ENCODE measurements around the gene TAAR9.

DNA sequence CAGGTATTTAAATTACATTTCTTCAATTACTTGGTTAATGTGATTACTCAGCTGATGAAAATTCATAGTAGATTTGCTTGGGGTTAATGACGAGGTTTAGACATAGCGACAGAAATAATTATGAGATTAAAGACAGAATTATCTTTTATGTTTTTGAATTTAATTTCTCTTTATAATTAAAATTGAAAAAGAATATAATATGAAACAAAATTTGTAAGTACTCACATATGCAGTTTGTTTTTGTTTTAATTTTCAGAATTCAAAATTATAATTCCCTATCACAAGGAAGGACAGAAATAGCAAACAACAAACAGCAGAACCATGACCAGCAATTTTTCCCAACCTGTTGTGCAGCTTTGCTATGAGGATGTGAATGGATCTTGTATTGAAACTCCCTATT lies 14.3 kb downstream of the TAAR9 start, which contains the start of gene TAAR8:
- no peak for TF ChIP-seq POLR2A (IDR thresholded peaks at IDR 0.05; ENCODE audit: low read depth, low read length)
- TF ChIP-seq POU2F2 (IDR thresholded peaks at IDR 0.05; ENCODE audit: low read depth, low read length), result no peak
- no peak for TF ChIP-seq POLR2AphosphoS5 (IDR thresholded peaks at IDR 0.05; ENCODE audit: low read depth, low read length)
- no peak for TF ChIP-seq TAF1 (IDR thresholded peaks at IDR 0.05; ENCODE audit: low read depth, low read length)
- TF ChIP-seq SPI1 (IDR thresholded peaks at IDR 0.05; ENCODE audit: low read depth, low read length), result no peak
- TF ChIP-seq PAX5 (IDR thresholded peaks at IDR 0.05; ENCODE audit: insufficient read depth, low read length, severe bottlenecking), result no peak
